Liver (tissue), 9 donors: Measurements from ENCODE around the gene PGBD5. TPM values are rescaled to one million over a fixed set of nuclear protein-coding genes. Genes with fewer than 3 reads are reported as not detected.

Experiments
- DNase-seq: peaks from one replicate; pipeline ENCODE4 v3.0.0-alpha.2; 2017; ENCODE audit warnings: low spot score
- H3K27ac ChIP-seq, 2 donors: one replicate each; pipeline ENCODE4 v1.7.0; 2013; ENCODE audit warnings: inconsistent platforms in 2 of 2, low read length in 2 of 2, control low read depth in 1 of 2, low read depth in 1 of 2, mild to moderate bottlenecking in 1 of 2
- H3K27me3 ChIP-seq, 4 donors: one replicate each; pipeline versions ENCODE4 v1.6.1 to v1.7.0; 2013; ENCODE audit warnings: low read length in 3 of 4, inconsistent platforms in 1 of 4, mild to moderate bottlenecking in 1 of 4, moderate library complexity in 1 of 4; ENCODE audit not compliant: control insufficient read depth in 4 of 4, insufficient read depth in 4 of 4
- H3K36me3 ChIP-seq, 4 donors: one replicate each; pipeline versions ENCODE4 v1.6.1 to v1.7.0; 2013; ENCODE audit warnings: low read length in 3 of 4, mild to moderate bottlenecking in 3 of 4, low read depth in 1 of 4, moderate library complexity in 1 of 4; ENCODE audit not compliant: control insufficient read depth in 4 of 4, insufficient read depth in 3 of 4
- H3K4me1 ChIP-seq, 4 donors: one replicate each; pipeline versions ENCODE4 v1.6.1 to v1.7.0; 2013; ENCODE audit warnings: low read length in 3 of 4, mild to moderate bottlenecking in 3 of 4, moderate library complexity in 1 of 4; ENCODE audit not compliant: control insufficient read depth in 4 of 4, insufficient read depth in 4 of 4
- H3K4me3 ChIP-seq, 3 donors: one replicate each; pipeline versions ENCODE4 v1.6.1 to v1.7.0; 2013; ENCODE audit warnings: low read length in 3 of 3, control low read depth in 1 of 3, low read depth in 1 of 3, mild to moderate bottlenecking in 1 of 3
- H3K9ac ChIP-seq, 2 donors: one replicate each; pipeline ENCODE4 v1.7.0; 2013; ENCODE audit warnings: low read length in 2 of 2, mild to moderate bottlenecking in 2 of 2, moderate library complexity in 2 of 2, control low read depth in 1 of 2, low read depth in 1 of 2
- H3K9me3 ChIP-seq, 4 donors: one replicate each; pipeline versions ENCODE4 v1.6.1 to v1.7.0; 2013; ENCODE audit warnings: low read length in 3 of 4; ENCODE audit not compliant: control insufficient read depth in 4 of 4
- EGR1 ChIP-seq, 2 donors: IDR thresholded peaks; 2 replicates each; pipeline ENCODE4 v1.6.1; 2016 to 2018; ENCODE audit warnings: antibody characterized with exemption in 2 of 2, low read depth in 2 of 2
- FOXA1 ChIP-seq: IDR thresholded peaks from 2 replicates; pipeline ENCODE4 v1.6.1; 2016; ENCODE audit warnings: antibody characterized with exemption
- FOXA2 ChIP-seq: IDR thresholded peaks from 2 replicates; pipeline ENCODE4 v1.6.1; 2016; ENCODE audit warnings: antibody characterized with exemption
- GABPA ChIP-seq, 2 donors: IDR thresholded peaks in 1 of 2; conservative IDR thresholded peaks in 1 of 2; 2 replicates each; pipeline ENCODE4 v1.6.1; 2016; ENCODE audit warnings: antibody characterized with exemption in 2 of 2, mild to moderate bottlenecking in 1 of 2, moderate library complexity in 1 of 2
- HNF4A ChIP-seq, 2 donors: conservative IDR thresholded peaks; 2 replicates each; pipeline ENCODE4 v1.6.1; 2016; ENCODE audit warnings: antibody characterized with exemption in 2 of 2, mild to moderate bottlenecking in 2 of 2
- HNF4G ChIP-seq: IDR thresholded peaks from 2 replicates; pipeline ENCODE4 v1.6.1; 2016; ENCODE audit warnings: antibody characterized with exemption
- JUND ChIP-seq, 2 donors: IDR thresholded peaks; 2 replicates each; pipeline ENCODE4 v1.6.1; 2016; ENCODE audit warnings: antibody characterized with exemption in 2 of 2
- MAX ChIP-seq: IDR thresholded peaks from 2 replicates; pipeline ENCODE4 v1.6.1; 2016; ENCODE audit warnings: antibody characterized with exemption
- NR2F2 ChIP-seq: IDR thresholded peaks from 2 replicates; pipeline ENCODE4 v1.6.1; 2016; ENCODE audit warnings: antibody characterized with exemption
- RAD21 ChIP-seq, 2 donors: IDR thresholded peaks; 2 replicates each; pipeline ENCODE4 v1.6.1; 2016; ENCODE audit warnings: antibody characterized with exemption in 2 of 2, mild to moderate bottlenecking in 2 of 2
- RXRA ChIP-seq, 2 donors: IDR thresholded peaks; 2 replicates each; pipeline ENCODE4 v1.6.1; 2017 to 2018; ENCODE audit warnings: antibody characterized with exemption in 2 of 2, mild to moderate bottlenecking in 1 of 2
- SP1 ChIP-seq: IDR thresholded peaks from 2 replicates; pipeline ENCODE4 v1.6.1; 2018; ENCODE audit warnings: antibody characterized with exemption, mild to moderate bottlenecking
- TAF1 ChIP-seq: conservative IDR thresholded peaks from 2 replicates; pipeline ENCODE4 v1.6.1; 2016; ENCODE audit warnings: antibody characterized with exemption, mild to moderate bottlenecking
- YY1 ChIP-seq: IDR thresholded peaks from 2 replicates; pipeline ENCODE4 v1.6.1; 2016; ENCODE audit warnings: antibody characterized with exemption, mild to moderate bottlenecking
- WGBS: extraction: QIAGEN DNeasy Blood & Tissue Kit; methylation state at CpG from one replicate; pipeline ENCODE4 v1.1.7; 2013; 5-methylcytosine and 5-hydroxymethylcytosine counted together
- polyA plus RNA-seq, 2 donors: library from polyadenylated mRNA; stranded (reverse) in 1 of 2; unstranded in 1 of 2; fragments of 200-250 nt in 1 of 2; fragments of >200 nt in 1 of 2; fragmentation: Nextera tagmentation in 1 of 2; extraction: Ambion mirVana in 1 of 2; gene quantifications; one replicate each; pipeline versions ENCODE4 v1.2.1 to v1.2.3, GENCODE V29; 2013 to 2015
- total RNA-seq, 2 donors: library from RNA; depleted of rRNA; stranded (reverse); fragments of >200 nt; gene quantifications; one replicate each; pipeline ENCODE4 v1.2.3, GENCODE V29; 2014
- TF ChIP-seq, protein P1 (sequence below): IDR thresholded peaks from 2 replicates; pipeline ENCODE4 v1.6.1; 2016; ENCODE audit warnings: antibody characterized with exemption, mild to moderate bottlenecking
- TF ChIP-seq, protein P2 (sequence below): IDR thresholded peaks from 2 replicates; pipeline ENCODE4 v1.6.1; 2016; ENCODE audit warnings: antibody characterized with exemption
- donor health status: healthy.
- donor health status: healthy.
- donor health status: healthy.
- donor health status: healthy.
- donor health status: healthy.

PGBD5 gene
- total and polyA plus RNA-seq, 4 donors, result 0.88 to 5.4 (median 2.7) TPM

- Histone ChIP-seq H3K9me3 (no peaks in the 10 kb centered on the region), H3K9ac (no peak overlapping the region), H3K36me3 (no peaks in the 10 kb centered on the region), H3K4me1 (peaks cover 0 to 8% (median 3%) of the 10 kb centered on the region in 4 donors), H3K27me3 (no peaks in the 10 kb centered on the region), H3K4me3 (no peak overlapping the region), H3K27ac (no peak overlapping the region)
- DNase-seq, result no peak
- WGBS, result 90% methylated on average over 26 of the region's 26 CpGs
- TF ChIP-seq YY1 (no peak), RAD21 (IDR thresholded peaks at IDR 0.05) (no peak), NR2F2 (no peak), HNF4G (no peak), MAX (no peak), GABPA (IDR thresholded peaks at IDR 0.05 in 1 of 2, conservative IDR thresholded peaks at IDR 0.05 in 1 of 2) (no peak), FOXA1 (no peak), SP1 (no peak), JUND (IDR thresholded peaks at IDR 0.05) (no peak), HNF4A (conservative IDR thresholded peaks at IDR 0.05) (no peak), FOXA2 (no peak), RXRA (IDR thresholded peaks at IDR 0.05) (no peak)
- TF ChIP-seq, protein P1, sequence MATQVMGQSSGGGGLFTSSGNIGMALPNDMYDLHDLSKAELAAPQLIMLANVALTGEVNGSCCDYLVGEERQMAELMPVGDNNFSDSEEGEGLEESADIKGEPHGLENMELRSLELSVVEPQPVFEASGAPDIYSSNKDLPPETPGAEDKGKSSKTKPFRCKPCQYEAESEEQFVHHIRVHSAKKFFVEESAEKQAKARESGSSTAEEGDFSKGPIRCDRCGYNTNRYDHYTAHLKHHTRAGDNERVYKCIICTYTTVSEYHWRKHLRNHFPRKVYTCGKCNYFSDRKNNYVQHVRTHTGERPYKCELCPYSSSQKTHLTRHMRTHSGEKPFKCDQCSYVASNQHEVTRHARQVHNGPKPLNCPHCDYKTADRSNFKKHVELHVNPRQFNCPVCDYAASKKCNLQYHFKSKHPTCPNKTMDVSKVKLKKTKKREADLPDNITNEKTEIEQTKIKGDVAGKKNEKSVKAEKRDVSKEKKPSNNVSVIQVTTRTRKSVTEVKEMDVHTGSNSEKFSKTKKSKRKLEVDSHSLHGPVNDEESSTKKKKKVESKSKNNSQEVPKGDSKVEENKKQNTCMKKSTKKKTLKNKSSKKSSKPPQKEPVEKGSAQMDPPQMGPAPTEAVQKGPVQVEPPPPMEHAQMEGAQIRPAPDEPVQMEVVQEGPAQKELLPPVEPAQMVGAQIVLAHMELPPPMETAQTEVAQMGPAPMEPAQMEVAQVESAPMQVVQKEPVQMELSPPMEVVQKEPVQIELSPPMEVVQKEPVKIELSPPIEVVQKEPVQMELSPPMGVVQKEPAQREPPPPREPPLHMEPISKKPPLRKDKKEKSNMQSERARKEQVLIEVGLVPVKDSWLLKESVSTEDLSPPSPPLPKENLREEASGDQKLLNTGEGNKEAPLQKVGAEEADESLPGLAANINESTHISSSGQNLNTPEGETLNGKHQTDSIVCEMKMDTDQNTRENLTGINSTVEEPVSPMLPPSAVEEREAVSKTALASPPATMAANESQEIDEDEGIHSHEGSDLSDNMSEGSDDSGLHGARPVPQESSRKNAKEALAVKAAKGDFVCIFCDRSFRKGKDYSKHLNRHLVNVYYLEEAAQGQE, result no peak
Observed at GRCh38 chr1:230300322-230301301, 125.5 kb downstream of the PGBD5 start.

DNA sequence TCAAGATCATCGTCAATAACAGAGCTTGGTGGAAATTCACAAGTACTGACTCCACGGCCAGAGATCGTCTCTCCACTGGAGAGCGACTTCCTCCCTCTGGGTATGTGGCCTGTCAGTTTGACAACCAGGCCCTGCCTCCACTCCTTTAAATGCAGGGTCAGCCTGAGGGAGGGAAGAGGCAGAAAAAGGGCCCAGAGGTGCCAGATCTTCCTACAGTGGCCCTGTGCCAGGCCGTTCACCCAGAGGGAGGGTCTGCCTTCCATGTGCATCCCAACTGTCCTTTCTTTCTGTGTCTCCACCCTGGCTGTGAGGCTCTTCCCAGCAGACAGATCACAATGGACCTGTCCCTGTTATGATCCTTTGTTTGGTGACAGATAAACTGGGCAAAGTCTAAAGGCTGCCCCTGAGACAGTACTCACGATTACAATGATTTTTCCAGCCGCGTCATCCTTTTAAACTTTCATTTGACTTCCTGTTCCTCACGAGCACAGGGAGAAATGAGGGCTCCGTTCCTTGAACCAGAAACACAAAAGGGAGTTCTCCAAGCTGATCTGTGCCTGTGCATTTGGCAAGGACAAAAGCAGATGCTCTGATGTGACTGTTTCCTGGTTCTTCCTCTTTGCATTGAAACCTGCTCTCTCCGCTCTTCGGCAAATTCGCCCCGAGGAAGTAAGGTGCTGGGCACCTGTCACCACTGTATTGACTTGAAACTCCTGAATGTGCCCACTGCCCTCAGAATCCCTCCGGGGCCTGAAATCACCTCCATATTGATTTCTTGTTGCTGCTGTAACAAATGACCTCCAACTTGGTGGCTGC is 126.7 kb downstream of the PGBD5 start:
- H3K9ac ChIP-seq, result no peak overlapping the region
- H3K36me3 ChIP-seq, result no peaks in the 10 kb centered on the region
- no peak overlapping the region for H3K4me3 ChIP-seq
- no peaks in the 10 kb centered on the region for H3K27me3 ChIP-seq
- no peak for DNase-seq
- peaks cover 0 to 8% (median 3%) of the 10 kb centered on the region in 4 donors for H3K4me1 ChIP-seq
- H3K9me3 ChIP-seq, result no peaks in the 10 kb centered on the region
- 51% methylated on average over 15 of the region's 15 CpGs for WGBS
- H3K27ac ChIP-seq, result no peak overlapping the region
- TF ChIP-seq FOXA1, result no peak
- no peak for TF ChIP-seq TAF1
- peak; percentile 38 for TF ChIP-seq MAX
- TF ChIP-seq HNF4A (conservative IDR thresholded peaks at IDR 0.05), result peak; percentile 90 to 94
- peak; percentile 81 for TF ChIP-seq SP1
- peak; percentile 52 for TF ChIP-seq HNF4G
- no peak for TF ChIP-seq FOXA2
- peak in 1 of 2 donors; percentile 66 for TF ChIP-seq GABPA (IDR thresholded peaks at IDR 0.05 in 1 of 2, conservative IDR thresholded peaks at IDR 0.05 in 1 of 2)
- peak in 1 of 2 donors; percentile 80 for TF ChIP-seq JUND (IDR thresholded peaks at IDR 0.05)
- TF ChIP-seq RXRA (IDR thresholded peaks at IDR 0.05), result peak in 1 of 2 donors; percentile 78
- peak in 1 of 2 donors; percentile 44 for TF ChIP-seq EGR1 (IDR thresholded peaks at IDR 0.05; ENCODE audit: low read depth in 2 of 2)
- peak; percentile 15 to 17 for TF ChIP-seq RAD21 (IDR thresholded peaks at IDR 0.05)
- TF ChIP-seq, protein P1, result peak; percentile 33
- TF ChIP-seq, protein P2, sequence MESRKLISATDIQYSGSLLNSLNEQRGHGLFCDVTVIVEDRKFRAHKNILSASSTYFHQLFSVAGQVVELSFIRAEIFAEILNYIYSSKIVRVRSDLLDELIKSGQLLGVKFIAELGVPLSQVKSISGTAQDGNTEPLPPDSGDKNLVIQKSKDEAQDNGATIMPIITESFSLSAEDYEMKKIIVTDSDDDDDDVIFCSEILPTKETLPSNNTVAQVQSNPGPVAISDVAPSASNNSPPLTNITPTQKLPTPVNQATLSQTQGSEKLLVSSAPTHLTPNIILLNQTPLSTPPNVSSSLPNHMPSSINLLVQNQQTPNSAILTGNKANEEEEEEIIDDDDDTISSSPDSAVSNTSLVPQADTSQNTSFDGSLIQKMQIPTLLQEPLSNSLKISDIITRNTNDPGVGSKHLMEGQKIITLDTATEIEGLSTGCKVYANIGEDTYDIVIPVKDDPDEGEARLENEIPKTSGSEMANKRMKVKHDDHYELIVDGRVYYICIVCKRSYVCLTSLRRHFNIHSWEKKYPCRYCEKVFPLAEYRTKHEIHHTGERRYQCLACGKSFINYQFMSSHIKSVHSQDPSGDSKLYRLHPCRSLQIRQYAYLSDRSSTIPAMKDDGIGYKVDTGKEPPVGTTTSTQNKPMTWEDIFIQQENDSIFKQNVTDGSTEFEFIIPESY, result no peak
